Cardiac fibroblast (primary cell): ENCODE measurements around the gene NME7.

Experiments used
- DNase-seq, 2 donors: peaks; one replicate each; pipeline versions ENCODE4 v3.0.0 to v3.0.0-alpha.2; 2010; ENCODE audit warnings: low read depth in 2 of 2
- H3K4me3 ChIP-seq, 2 donors: replicated peaks in 1 of 2; 1 replicate in 1 of 2; 2 replicates in 1 of 2; pipeline ENCODE4 v1.5.1; 2011; ENCODE audit warnings: low read depth in 2 of 2, low read length in 2 of 2, mild to moderate bottlenecking in 2 of 2, moderate library complexity in 1 of 2
- TF ChIP-seq, protein P1 (sequence below): IDR thresholded peaks from one replicate; pipeline ENCODE4 v1.5.1; 2011; ENCODE audit warnings: low read depth, mild to moderate bottlenecking, low read length, inconsistent platforms

The NME7 gene

DNA sequence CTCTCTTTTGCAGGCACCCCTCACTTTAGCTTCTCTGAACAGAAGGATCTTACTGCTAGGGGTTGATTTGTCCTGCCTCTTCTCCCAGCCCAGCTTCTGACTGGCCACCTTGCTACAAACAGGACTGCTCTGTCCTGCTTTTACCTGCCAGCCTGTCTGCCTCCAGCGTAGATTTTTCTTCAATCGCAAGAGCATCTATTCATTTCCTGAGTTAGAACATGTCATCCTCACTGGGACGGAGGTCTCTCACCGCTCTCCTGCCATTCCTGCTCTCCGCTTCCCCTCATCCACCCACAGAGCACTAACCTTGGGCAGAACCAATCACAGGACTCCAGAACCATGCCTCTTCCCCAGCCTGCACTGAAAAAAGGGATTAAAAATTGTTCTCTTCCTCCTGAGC is 264.6 kb downstream of the NME7 start:
- no peak for DNase-seq
- H3K4me3 ChIP-seq, result no peak overlapping the region

DNA sequence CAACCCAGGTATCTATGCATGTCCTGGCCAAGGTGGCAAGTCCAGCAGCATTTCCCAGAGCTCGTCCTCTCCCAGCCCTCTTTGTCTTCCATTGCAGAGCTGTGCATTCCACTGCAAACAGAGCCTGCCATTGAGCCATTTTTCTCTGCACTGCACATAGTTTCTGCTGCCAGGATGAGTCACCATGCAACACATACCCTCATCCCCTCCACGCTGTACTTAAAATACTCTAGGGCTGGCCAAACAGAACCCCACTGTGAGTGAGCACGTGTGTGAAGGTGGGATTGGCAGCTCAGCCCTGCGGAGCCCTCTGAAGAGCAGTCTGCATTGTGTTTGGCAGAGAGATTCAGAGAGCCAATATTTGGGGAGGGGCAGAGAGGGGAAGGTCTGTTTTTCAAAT is 265.0 kb downstream of the NME7 start:
- TF ChIP-seq, protein P1, sequence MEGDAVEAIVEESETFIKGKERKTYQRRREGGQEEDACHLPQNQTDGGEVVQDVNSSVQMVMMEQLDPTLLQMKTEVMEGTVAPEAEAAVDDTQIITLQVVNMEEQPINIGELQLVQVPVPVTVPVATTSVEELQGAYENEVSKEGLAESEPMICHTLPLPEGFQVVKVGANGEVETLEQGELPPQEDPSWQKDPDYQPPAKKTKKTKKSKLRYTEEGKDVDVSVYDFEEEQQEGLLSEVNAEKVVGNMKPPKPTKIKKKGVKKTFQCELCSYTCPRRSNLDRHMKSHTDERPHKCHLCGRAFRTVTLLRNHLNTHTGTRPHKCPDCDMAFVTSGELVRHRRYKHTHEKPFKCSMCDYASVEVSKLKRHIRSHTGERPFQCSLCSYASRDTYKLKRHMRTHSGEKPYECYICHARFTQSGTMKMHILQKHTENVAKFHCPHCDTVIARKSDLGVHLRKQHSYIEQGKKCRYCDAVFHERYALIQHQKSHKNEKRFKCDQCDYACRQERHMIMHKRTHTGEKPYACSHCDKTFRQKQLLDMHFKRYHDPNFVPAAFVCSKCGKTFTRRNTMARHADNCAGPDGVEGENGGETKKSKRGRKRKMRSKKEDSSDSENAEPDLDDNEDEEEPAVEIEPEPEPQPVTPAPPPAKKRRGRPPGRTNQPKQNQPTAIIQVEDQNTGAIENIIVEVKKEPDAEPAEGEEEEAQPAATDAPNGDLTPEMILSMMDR, result no peak
- peak; percentile 69 to 80 for DNase-seq
- H3K4me3 ChIP-seq, result no peak overlapping the region

More for the DNA sequence above, 264.6 kb downstream of the NME7 start:
- TF ChIP-seq, protein P1, result no peak

DNA sequence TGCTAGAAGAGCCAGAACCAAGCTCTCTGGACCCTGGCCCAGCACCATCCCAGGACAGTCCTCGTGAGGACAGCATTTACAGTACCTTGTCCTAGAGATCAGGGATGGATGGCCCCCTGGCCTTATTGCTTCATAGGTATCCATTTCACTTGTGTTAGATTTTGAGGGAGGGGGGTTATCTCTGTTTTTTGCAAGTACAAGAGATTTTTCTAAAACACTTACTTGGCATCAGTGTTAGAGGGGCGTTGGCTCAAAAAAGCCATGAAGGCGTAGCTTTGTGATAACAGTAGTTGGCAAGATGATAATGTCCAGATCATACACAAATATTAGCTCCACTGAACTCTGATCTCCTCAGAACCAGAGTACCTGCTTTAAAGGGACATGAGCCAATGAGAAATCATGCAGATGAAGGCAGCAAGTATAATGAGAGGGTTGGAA is 266.9 kb downstream of the NME7 start:
- no peak for DNase-seq
- H3K4me3 ChIP-seq, result no peak overlapping the region
- TF ChIP-seq, protein P1, result no peak

DNA sequence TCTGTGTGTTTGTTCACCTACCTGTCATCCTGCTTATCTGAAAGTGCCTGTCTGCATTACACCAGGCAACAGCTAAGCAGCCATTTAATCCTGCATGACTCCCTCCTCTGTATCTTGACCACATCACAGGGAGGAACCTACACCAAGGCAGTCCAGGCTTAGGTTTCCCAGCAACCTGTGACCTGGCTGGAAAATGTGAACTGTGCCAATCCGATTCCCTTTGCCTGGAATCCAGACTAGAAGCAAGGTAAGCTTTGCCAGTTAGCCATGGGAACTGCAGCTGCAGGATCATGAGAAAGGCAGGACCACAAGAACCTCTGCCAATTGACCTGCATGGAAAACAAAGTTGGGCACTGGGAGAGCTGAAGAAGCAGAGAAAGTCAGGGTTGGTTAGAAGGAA is 267.4 kb downstream of the NME7 start:
- DNase-seq, result no peak
- H3K4me3 ChIP-seq, result no peak overlapping the region
- TF ChIP-seq, protein P1, result no peak

DNA sequence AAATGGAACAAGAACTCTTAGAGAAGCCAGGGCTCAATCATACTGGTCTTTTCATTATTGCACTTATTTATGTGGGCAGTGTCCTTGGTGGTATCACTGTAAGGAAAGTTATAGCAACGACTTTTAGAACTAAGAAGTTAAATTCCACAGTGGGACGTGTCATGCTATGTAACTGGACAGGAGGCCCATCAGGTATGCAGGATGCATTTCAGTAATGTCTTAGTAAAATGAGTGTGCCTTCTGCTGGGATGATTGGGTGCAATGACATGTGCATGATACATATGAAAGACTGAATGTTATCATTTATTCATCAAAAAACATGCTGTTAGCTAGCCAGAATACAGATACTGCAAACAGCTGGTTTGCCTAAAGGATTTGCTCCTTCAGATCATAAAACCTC is 268.0 kb downstream of the NME7 start:
- no peak overlapping the region for H3K4me3 ChIP-seq
- TF ChIP-seq, protein P1, result no peak
- no peak for DNase-seq

DNA sequence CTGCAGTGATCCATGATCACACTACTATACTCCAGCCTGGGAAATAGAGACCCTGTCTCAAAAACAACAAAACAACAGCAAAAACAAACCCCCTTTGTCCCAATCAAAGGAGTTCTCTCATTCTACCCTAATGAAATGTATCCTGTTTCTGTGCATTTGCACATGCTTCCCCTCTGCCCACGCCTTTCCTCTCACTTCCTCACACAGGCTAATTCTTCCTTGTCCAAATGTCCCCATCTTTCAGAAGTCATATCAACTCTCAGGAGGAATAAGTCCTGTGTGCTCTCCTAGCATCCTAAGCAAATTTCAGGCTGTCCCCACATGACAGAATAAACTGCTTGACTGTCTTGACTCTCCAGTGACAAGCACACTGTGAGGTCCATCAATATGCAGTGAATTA is 269.2 kb downstream of the NME7 start:
- DNase-seq, result no peak
- TF ChIP-seq, protein P1, result no peak
- no peak overlapping the region for H3K4me3 ChIP-seq

DNA sequence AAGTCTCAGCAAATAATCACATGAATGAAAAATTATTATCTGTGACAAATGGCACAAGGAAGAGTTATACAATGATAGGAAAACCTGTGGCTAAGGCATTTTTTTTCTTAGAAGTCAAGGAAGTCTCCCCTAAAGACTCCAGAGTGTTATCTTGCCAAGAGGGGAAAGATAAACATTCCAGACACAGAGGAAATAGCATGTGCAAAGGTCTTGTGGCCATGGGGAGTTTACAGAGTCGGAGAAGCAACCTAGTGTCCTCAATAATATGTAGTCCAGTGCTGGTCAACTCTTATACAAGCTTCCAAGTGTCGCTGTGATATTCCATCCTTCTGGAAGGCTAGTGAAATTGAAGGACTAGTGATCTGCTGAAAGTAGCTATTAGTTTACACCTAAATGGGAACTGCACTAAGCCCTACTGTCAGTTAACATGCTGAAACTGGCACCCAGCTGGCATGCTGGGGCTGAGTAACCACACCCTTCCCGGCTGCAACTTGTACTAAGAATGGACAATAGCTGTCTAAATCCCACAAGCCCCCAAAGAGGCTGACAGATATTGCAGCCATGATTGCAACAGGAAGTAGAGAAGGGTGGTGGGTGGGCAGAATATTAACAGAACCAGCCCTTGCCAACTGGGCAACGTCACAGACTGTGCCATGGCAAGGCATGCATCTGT is 272.6 kb downstream of the NME7 start:
- no peak overlapping the region for H3K4me3 ChIP-seq
- TF ChIP-seq, protein P1, result no peak
- no peak for DNase-seq
